Thyroid gland (tissue), 4 donors: ENCODE results near the gene CETN3.

Experiments used
- POLR2A ChIP-seq, 2 donors: fragments of 450-650 bp; IDR thresholded peaks; one replicate each; pipeline ENCODE4 v1.6.1; 2017; ENCODE audit warnings: antibody characterized with exemption in 2 of 2, mild to moderate bottlenecking in 2 of 2, moderate library complexity in 1 of 2
- TF ChIP-seq, protein P1 (sequence below), 6 experiments: fragments of 200-600 bp in 3 of 6; fragments of 450-650 bp in 3 of 6; sonication (generic) in 3 of 6; IDR thresholded peaks; one replicate each; pipeline ENCODE4 v1.5.1; 2016 to 2019; ENCODE audit warnings: antibody characterized with exemption in 6 of 6, mild to moderate bottlenecking in 2 of 6, inconsistent platforms in 1 of 6, moderate library complexity in 1 of 6

DNA sequence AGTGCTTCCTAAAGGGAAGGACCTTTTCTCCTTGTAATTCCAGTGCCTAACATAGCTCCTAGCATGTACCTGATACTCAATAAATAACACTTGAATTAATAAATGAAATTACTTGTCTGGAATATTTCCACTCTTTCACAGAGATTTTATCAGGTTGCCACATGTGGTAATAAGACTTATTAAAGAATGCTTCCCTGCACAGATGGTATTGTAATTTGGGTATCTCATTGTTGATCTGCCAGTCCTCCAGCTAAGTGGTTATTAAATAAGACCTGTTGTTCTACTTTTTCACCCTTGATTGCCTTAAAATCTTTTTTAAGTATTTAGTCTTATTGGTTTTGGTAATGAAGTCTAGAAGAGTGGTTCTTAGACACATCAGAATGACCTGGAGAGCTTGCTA, 28.1 kb upstream of the CETN3 start:
- TF ChIP-seq, protein P1, sequence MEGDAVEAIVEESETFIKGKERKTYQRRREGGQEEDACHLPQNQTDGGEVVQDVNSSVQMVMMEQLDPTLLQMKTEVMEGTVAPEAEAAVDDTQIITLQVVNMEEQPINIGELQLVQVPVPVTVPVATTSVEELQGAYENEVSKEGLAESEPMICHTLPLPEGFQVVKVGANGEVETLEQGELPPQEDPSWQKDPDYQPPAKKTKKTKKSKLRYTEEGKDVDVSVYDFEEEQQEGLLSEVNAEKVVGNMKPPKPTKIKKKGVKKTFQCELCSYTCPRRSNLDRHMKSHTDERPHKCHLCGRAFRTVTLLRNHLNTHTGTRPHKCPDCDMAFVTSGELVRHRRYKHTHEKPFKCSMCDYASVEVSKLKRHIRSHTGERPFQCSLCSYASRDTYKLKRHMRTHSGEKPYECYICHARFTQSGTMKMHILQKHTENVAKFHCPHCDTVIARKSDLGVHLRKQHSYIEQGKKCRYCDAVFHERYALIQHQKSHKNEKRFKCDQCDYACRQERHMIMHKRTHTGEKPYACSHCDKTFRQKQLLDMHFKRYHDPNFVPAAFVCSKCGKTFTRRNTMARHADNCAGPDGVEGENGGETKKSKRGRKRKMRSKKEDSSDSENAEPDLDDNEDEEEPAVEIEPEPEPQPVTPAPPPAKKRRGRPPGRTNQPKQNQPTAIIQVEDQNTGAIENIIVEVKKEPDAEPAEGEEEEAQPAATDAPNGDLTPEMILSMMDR (IDR thresholded peaks at IDR 0.05) = no peak
- TF ChIP-seq POLR2A (IDR thresholded peaks at IDR 0.05) = no peak
